ENCODE measurements around the gene SIMC1. TPM values are rescaled to one million over a fixed set of nuclear protein-coding genes. Genes with fewer than 3 reads are reported as not detected.

SIMC1 gene
- polyA plus RNA-seq, 2 of the 4 experiments (the other 2 are of a cell fraction) = 9.2 to 9.5 TPM

- Histone ChIP-seq H3K4me3 (no peak overlapping the region), H3K27ac (no peak overlapping the region), H3K4me2 (no peak overlapping the region), H3K9me3 (no peaks in the 10 kb centered on the region), H3K4me1 (peaks cover 4% of the 10 kb centered on the region; the same call in 2 of the 3 replicates)
- POLR2A ChIA-PET = no interaction called here
- FAIRE-seq (no peak), ATAC-seq (no peak), DNase-seq (ENCODE audit: low read depth in 1 of 2, low spot score in 1 of 2) (no peak)
- CTCF ChIA-PET = interaction anchor here (1.2 to 1.7 kb wide), 3 partner anchors 10 to 24 kb away, joined by 3 to 5 read pairs (median 4); partner anchors contain the start of gene CLTB
- no peak for TF ChIP-seq PHF8 (IDR thresholded peaks at IDR 0.05; ENCODE audit: borderline replicate concordance, low read depth)
- TF ChIP-seq ESRRA (IDR thresholded peaks at IDR 0.05; ENCODE audit: borderline replicate concordance, low read length) = no peak
- WGBS (ENCODE audit: missing lambda C conversion rate) = 90% methylated on average over 9 of the region's 9 CpGs
Measured at GRCh38 chr5:176394096-176394495, 155.9 kb downstream of the SIMC1 start.

- Histone ChIP-seq H3K9me3 (no peaks in the 10 kb centered on the region), H3K4me2 (no peak overlapping the region), H3K4me3 (no peak overlapping the region), H3K4me1 (peaks cover under 1% of the 10 kb centered on the region; the same call in 2 of the 3 replicates), H3K27ac (no peak overlapping the region)
- no peak for DNase-seq (ENCODE audit: low read depth in 1 of 2, low spot score in 1 of 2)
- TF ChIP-seq FOSL2 (IDR thresholded peaks at IDR 0.05) = no peak
- TF ChIP-seq FOSL2 (CRISPR knock-in tag; IDR thresholded peaks at IDR 0.05) = no peak
- TF ChIP-seq BHLHE40 (IDR thresholded peaks at IDR 0.05; ENCODE audit: low read depth, low read length) = no peak
- no peak for TF ChIP-seq MAFK (IDR thresholded peaks at IDR 0.05; ENCODE audit: partially characterized antibody)
- no peak for TF ChIP-seq HMGXB4 (CRISPR knock-in tag; IDR thresholded peaks at IDR 0.05; ENCODE audit: borderline replicate concordance)
- no peak for TF ChIP-seq HOXA7 (CRISPR knock-in tag; IDR thresholded peaks at IDR 0.05)
- TF ChIP-seq ELK1 (IDR thresholded peaks at IDR 0.05; ENCODE audit: low read depth, low read length) = no peak
- TF ChIP-seq TFCP2L1 (CRISPR knock-in tag; IDR thresholded peaks at IDR 0.05) = no peak
- TF ChIP-seq MAX (IDR thresholded peaks at IDR 0.05) = no peak
- no peak for TF ChIP-seq CTCF (IDR thresholded peaks at IDR 0.05)
- no peak for TF ChIP-seq GATA3 (IDR thresholded peaks at IDR 0.05; ENCODE audit: borderline replicate concordance)
- TF ChIP-seq MYC (IDR thresholded peaks at IDR 0.05; ENCODE audit: borderline replicate concordance, low read length) = no peak
- no peak for TF ChIP-seq ESRRA (IDR thresholded peaks at IDR 0.05; ENCODE audit: borderline replicate concordance, low read length)
- no peak for TF ChIP-seq E2F6 (IDR thresholded peaks at IDR 0.05; ENCODE audit: borderline replicate concordance, low read depth)
- POLR2A ChIA-PET = no interaction called here
- FAIRE-seq = no peak
- CTCF ChIA-PET = interaction anchor here (0.6 to 1.7 kb wide), 6 partner anchors 9 to 257 kb away, joined by 3 to 5 read pairs (median 3); partner anchors contain the start of gene CLTB
- 90% methylated on average over 11 of the region's 11 CpGs for WGBS (ENCODE audit: missing lambda C conversion rate)
- ATAC-seq = no peak; a peak in 1 of 6 replicates
Measured at GRCh38 chr5:176394881-176395675, 156.9 kb downstream of the SIMC1 start.

Small RNAs within 50 kb of the gene (small RNA-seq; reads per million reads assigned to genes)
- 0 to 1.0 (median 0) reads per million in 6 experiments for gene MIR1271

Other genes with a start within 250 kb of the SIMC1 start
- 89.3 and 103 TPM in 2 replicates for gene KIAA1191, start 123.3 kb downstream of the SIMC1 start, polyA plus RNA-seq (2011; rRNA removed)
- 71.7 to 83.6 TPM (median 81.2 TPM) in 3 replicates for gene KIAA1191, start 123.3 kb downstream of the SIMC1 start, polyA plus RNA-seq (2017; fragmentation: RNase III; extraction: RNeasy Plus Mini Kit Qiagen cat#74134 plus additional on column Dnase treatment)
- gene ARL10, start 127.1 kb downstream of the SIMC1 start, polyA plus RNA-seq (2011; rRNA removed) = 0.12 and 0.21 TPM in 2 replicates
- gene ARL10, start 127.1 kb downstream of the SIMC1 start, polyA plus RNA-seq (2017; fragmentation: RNase III; extraction: RNeasy Plus Mini Kit Qiagen cat#74134 plus additional on column Dnase treatment) = 0.15 to 0.51 TPM (median 0.38 TPM) in 3 replicates
- gene NOP16, start 150.2 kb downstream of the SIMC1 start, polyA plus RNA-seq (2011; rRNA removed) = 77.5 and 90.7 TPM in 2 replicates
- 106 to 139 TPM (median 127 TPM) in 3 replicates for gene NOP16, start 150.2 kb downstream of the SIMC1 start, polyA plus RNA-seq (2017; fragmentation: RNase III; extraction: RNeasy Plus Mini Kit Qiagen cat#74134 plus additional on column Dnase treatment)
- 102 and 114 TPM in 2 replicates for gene HIGD2A, start 150.3 kb downstream of the SIMC1 start, polyA plus RNA-seq (2011; rRNA removed)
- 194 to 205 TPM (median 197 TPM) in 3 replicates for gene HIGD2A, start 150.3 kb downstream of the SIMC1 start, polyA plus RNA-seq (2017; fragmentation: RNase III; extraction: RNeasy Plus Mini Kit Qiagen cat#74134 plus additional on column Dnase treatment)
- gene CLTB, start 178.1 kb downstream of the SIMC1 start, polyA plus RNA-seq (2011; rRNA removed) = 30.9 and 47.4 TPM in 2 replicates
- gene CLTB, start 178.1 kb downstream of the SIMC1 start, polyA plus RNA-seq (2017; fragmentation: RNase III; extraction: RNeasy Plus Mini Kit Qiagen cat#74134 plus additional on column Dnase treatment) = 42.2 to 49.8 TPM (median 44.1 TPM) in 3 replicates
- gene FAF2, start 210.0 kb downstream of the SIMC1 start, polyA plus RNA-seq (2011; rRNA removed) = 90.3 and 90.6 TPM in 2 replicates
- 42.4 to 43.6 TPM (median 42.5 TPM) in 3 replicates for gene FAF2, start 210.0 kb downstream of the SIMC1 start, polyA plus RNA-seq (2017; fragmentation: RNase III; extraction: RNeasy Plus Mini Kit Qiagen cat#74134 plus additional on column Dnase treatment)